ENCODE measurements around the gene HRAS.

Gene HRAS

DNA sequence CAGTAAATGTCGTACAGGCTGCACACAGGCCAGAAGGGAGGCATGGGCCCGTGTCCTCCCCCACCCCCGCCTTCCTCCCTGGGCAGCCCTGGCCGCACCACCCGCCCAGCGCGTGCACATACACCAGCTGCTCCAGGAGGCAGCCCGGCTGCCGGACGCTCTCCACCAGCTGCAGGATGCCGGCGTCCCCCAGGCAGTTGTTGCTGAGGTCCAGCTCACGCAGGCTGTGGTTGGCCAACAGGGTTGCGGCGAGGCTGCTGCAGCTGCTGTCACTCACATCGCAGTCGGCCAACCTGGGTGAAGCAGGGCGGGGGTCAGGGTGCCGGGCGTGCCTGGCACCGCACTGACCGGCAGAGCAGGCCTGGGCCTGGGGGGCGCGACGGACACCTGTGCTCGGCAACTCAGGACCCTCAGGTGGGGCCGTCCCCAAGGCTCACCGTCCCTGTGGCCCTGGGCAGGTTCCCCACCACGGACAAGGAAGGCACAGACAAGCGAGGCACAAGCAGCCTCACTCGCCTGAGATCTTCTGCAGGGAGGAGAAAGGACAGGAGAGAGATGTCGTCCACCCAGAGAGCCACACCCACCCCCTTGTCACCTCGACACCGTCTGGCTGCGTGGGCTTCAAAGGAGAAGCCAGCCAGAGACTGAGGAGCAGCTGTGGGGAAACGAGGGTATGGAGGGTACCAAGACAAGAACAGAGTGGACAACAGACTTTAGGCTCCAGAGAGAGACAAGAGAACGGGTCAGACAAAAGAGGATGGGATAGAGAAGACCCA is 40.4 kb downstream of the HRAS start:
- DNase-seq (ENCODE audit: low spot score) = no peak

DNA sequence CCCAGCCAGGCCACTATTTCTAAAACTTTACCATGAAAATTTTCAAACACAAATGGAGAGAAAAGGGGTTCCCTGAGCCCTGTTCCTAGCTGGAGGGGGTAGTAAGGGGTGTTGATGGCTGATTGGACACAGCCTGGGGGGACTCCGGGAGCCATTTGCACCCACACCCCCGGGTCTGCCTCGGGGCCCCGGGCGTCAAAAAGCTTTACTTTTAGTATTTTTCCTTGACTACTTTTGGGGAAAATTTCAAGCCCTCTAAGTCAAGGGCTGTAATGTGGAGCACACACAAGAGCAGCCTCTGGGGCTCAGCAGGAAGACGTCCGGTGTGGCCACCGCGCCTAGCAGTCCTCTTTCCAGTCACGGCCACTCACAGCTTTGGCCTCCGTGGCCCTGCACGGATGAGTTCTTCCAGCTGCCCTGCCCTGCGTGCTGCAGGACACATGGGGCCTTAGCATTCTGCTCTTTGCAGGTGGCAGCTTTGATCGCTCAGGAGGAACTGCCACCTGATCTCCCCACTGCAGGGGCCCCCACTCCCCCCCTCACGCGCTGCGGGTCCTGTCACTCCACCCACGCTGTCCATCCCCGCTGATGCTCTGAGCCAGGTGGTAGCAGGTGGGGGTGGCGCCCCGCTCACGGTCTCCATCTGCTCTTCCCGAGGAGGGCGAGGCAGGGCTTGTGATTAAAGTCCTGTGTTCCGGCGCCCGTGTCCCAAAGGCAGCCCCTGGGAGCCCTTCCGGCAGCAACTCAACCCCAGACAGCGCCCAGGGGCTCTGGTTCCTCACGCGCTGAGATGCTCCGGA is 42.7 kb downstream of the HRAS start:
- no peak for DNase-seq (ENCODE audit: low spot score)

DNA sequence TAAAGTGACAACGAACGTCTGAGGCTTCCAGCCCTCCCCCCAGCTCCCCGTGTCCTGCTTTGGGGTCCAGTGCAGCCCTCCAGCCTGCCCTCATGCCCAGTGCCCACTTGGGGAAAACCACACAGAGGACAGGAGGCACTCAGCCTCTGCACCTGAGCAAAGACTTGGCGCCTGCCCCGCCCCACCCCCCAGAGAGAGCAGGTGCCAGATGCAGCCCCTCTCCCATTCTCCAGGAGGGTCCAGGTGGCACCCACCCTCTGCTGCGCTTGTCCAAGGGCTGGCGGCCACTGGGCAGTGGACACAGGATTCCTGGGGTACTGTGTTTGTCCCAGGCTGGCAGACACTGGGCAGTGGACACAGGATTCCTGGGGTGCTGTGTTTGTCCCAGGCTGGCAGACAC is 44.0 kb downstream of the HRAS start:
- DNase-seq (ENCODE audit: low spot score) = no peak

DNA sequence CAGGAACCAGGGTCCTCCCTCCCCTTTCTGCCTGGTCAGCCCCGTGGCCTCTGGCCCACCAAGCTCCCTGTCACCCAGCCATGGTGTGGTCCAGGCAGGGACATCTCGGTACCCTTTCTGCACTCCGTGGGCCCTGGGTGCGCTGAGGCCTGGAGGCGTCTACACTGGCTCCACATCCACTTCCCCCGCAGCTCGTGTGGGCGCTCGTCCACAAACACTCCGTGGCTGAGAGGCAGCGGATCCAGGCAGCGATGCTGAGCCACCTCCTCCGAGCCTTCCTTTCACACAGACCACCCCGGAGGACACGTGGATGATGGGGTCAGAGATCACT is 44.5 kb downstream of the HRAS start:
- no peak for DNase-seq (ENCODE audit: low spot score)

DNA sequence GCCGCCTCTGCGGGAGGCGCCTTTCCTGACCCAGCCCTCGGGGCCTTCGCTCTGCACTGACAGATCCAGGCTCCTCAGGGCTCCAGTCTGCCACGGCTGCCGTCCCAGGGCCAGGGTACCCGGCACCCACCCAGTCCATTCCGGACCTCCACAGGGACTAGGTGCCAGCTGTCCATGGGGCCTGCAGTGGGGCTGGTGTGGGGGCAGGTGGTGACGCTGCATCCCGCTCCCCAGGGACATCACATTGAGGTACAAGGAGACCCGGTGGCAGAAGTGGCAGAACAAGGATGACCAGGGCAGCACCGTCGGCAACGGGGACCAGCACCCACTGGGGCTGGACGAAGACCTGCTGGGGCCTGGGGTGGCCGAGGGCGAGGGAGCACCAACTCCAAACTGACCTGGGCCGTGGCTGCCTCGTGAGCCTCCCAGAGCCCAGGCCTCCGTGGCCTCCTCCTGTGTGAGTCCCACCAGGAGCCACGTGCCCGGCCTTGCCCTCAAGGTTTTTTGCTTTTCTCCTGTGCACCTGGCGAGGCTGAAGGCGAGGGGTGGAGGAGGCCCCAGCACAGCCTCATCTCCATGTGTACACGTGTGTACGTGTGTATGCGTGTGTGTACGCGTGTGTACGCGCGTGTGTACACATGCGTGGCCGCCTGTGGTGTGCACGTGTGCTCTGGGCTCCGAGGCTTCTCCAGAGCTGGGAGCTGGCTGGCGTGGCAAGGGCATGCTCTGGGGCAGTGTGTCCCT is 45.0 kb downstream of the HRAS start:
- DNase-seq (ENCODE audit: low spot score) = no peak

DNA sequence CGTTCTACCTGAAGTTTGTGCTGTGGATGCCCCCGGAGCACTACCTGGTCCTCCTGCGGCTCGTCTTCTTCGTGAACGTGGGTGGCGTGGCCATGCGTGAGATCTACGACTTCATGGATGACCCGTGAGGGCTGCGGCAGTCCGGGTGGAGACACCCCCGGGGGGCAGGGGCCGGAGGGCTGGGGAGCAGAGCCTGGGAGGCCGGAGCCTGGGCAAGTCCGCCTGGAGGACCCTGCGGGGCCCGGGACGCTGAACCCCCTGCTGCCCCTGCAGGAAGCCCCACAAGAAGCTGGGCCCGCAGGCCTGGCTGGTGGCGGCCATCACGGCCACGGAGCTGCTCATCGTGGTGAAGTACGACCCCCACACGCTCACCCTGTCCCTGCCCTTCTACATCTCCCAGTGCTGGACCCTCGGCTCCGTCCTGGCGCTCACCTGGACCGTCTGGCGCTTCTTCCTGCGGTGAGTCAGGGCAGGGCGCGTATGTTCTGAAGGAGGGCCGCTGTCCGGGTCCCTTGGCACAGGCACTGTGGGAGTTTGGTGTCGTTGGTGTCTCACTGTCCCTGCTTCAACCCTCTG is 45.7 kb downstream of the HRAS start:
- DNase-seq (ENCODE audit: low spot score) = no peak

DNA sequence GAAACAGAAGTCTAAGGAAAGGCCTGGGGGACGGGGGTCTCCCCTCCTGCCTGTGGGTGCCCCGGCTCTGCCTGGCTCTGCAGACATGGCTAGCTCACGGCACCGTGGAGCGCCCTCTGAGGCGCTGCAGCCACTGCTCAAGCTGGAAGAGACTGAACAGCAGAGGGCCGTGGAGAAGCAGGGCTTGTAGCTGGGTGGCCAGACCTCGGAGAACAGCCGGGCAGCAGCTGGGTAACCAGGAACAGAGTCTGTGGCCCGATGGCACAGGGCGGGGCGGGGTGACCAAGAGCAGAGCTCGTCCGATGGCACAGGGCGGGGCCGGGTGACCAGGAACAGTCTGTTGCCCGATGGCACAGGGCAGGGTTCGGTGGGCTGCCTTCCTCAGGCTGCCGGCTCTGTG is 46.4 kb downstream of the HRAS start:
- DNase-seq (ENCODE audit: low spot score) = no peak

DNA sequence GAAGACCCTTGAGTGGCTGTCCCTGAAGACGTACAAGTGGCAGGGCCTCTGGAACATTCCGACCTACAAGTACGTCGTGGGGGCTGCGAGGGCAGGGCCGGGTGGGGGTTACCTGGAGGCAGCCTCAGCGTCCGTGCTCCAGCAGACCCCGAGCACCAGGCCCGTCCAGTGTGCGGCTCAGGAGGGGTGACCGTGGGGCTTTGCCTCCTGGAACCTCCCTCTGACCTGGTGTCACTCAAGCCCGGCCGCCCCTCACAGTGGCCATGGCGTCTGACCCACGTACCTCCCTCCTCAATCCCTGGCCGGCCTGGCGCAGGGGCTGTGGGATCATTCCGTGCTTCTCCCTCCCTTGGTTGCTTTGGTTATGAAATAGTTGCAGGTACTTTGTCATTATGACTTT is 46.8 kb downstream of the HRAS start:
- no peak for DNase-seq (ENCODE audit: low spot score)

DNA sequence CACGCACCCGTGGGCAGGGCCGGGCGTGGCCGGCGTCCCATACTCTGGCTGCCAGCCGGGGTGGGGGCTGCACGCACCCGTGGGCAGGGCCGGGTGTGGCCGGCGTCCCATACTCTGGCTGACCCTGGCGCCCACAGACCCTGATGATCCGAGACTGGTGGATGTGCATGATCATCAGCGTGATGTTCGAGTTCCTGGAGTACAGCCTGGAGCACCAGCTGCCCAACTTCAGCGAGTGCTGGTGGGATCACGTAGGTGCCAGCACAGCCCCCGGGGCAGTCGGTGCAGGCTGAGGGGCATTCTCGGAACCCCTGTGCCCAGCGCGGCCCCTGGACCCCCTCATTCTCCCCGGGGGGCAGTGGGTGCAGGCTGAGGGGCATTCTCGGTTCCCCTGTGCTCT is 47.3 kb downstream of the HRAS start:
- no peak for DNase-seq (ENCODE audit: low spot score)

DNA sequence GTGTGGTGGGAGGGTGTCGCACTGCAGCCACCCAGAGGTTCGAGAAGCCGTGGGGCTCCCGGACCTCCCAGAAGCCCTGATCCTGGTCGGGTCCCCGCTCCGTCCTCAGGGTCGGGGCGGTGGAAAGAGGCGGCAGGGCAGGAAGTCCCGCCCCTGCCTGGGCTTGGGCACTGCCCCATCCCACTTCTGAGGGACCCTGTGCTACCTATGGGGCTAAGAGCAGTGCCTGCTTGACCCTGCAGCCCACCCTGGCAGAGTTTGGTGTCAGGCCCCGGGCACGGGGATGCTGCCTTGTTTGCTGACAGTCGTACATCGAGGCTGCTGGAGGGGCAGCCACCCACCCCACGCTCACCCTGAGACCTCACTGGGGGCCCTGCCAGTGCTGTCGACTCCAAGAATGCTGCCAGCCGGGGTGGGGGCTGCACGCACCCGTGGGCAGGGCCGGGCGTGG is 47.8 kb downstream of the HRAS start:
- no peak for DNase-seq (ENCODE audit: low spot score)

DNA sequence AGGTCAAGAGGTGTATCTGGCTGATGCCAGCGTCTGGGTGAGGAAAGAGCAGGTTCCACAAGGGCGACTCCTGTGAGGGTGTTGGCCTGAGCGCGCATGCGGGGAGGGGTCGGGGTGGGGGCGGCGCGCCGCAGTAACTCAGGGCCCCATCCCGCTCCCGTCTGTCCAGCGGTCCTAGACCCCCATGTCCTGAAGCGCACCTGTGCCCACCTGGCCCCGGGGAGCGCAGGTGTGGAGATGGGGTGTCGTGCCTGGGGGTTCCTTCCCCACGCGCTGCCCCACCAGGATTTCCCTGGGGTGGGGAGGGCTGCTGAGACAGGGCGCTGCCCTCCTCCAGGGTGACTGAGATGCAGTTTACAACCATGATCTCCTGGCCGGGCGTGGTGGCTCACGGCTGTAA is 49.2 kb downstream of the HRAS start:
- DNase-seq (ENCODE audit: low spot score) = no peak

DNA sequence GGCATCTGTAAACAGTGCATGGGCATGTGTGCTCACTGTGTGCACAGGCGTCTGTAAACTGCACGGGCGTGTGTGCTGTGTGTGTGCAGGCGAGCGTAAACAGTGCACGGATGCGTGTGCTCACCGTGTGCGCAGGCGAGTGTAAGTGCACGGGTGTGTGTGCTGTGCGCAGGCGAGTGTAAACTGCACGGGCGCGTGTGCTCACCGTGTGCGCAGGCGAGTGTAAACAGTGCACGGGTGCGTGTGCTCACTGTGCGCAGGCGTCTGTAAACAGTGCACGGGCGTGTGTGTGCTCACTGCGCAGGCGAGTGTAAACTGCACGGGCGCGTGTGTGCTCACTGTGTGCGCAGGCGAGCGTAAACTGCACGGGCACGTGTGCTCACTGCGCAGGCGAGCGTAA is 50.8 kb downstream of the HRAS start:
- DNase-seq (ENCODE audit: low spot score) = no peak

Data from ecto neural progenitor cell (in vitro differentiated cells).